GM21717 (cell line): Measurements from ENCODE around the gene HSF2BP.
"Not testable (repeated sequence)": the region's sequence is repeated elsewhere in the genome, so short reads cannot be mapped to it uniquely, and the experiment has no call there.

ENCODE experiments used
- ATAC-seq: cut with Tn5 transposase; IDR thresholded peaks from one replicate; pipeline ENCODE4 v1.9.1; 2021; ENCODE audit warnings: mild to moderate bottlenecking, moderate library complexity; ENCODE audit not compliant: unreplicated experiment

HSF2BP gene

GRCh38 chr21:43570195-43570594 lies 89.1 kb downstream of the HSF2BP start:
- not testable (repeated sequence) for ATAC-seq

- ATAC-seq: not testable (repeated sequence)
Measured at GRCh38 chr21:43562451-43562850, 96.8 kb downstream of the HSF2BP start.

GRCh38 chr21:43540561-43540960 lies 118.7 kb downstream of the HSF2BP start:
- not testable (repeated sequence) for ATAC-seq

GRCh38 chr21:43522495-43523131 lies 136.7 kb downstream of the HSF2BP start:
- not testable (repeated sequence) for ATAC-seq

- not testable (repeated sequence) for ATAC-seq
Measured at GRCh38 chr21:43517701-43518100, 141.6 kb downstream of the HSF2BP start.

GRCh38 chr21:43516860-43517627 lies 142.2 kb downstream of the HSF2BP start:
- not testable (repeated sequence) for ATAC-seq

GRCh38 chr21:43516295-43516847 lies 142.9 kb downstream of the HSF2BP start:
- not testable (repeated sequence) for ATAC-seq

GRCh38 chr21:43514834-43515233 lies 144.5 kb downstream of the HSF2BP start:
- ATAC-seq: not testable (repeated sequence)

- ATAC-seq: not testable (repeated sequence)
Measured at GRCh38 chr21:43513023-43513422, 146.3 kb downstream of the HSF2BP start.

- ATAC-seq: not testable (repeated sequence)
Measured at GRCh38 chr21:43511209-43511608, 148.1 kb downstream of the HSF2BP start.

GRCh38 chr21:43510669-43511068 lies 148.6 kb downstream of the HSF2BP start:
- ATAC-seq: not testable (repeated sequence)

GRCh38 chr21:43503892-43504291 lies 155.4 kb downstream of the HSF2BP start:
- not testable (repeated sequence) for ATAC-seq

- not testable (repeated sequence) for ATAC-seq
Measured at GRCh38 chr21:43503075-43503750, 156.1 kb downstream of the HSF2BP start.

- ATAC-seq: not testable (repeated sequence)
Measured at GRCh38 chr21:43502407-43503071, 156.7 kb downstream of the HSF2BP start.

GRCh38 chr21:43498924-43499323 lies 160.4 kb downstream of the HSF2BP start:
- ATAC-seq: not testable (repeated sequence)

GRCh38 chr21:43498065-43498464 lies 161.2 kb downstream of the HSF2BP start:
- ATAC-seq: not testable (repeated sequence)

- ATAC-seq: not testable (repeated sequence)
Measured at GRCh38 chr21:43494279-43495012, 164.8 kb downstream of the HSF2BP start.

GRCh38 chr21:43493471-43493870 lies 165.8 kb downstream of the HSF2BP start:
- ATAC-seq: not testable (repeated sequence)

- not testable (repeated sequence) for ATAC-seq
Measured at GRCh38 chr21:43488235-43488634, 171.1 kb downstream of the HSF2BP start.

GRCh38 chr21:43486051-43486450 lies 173.2 kb downstream of the HSF2BP start:
- ATAC-seq: not testable (repeated sequence)
